ENCODE results near the gene HHIPL1.

HHIPL1 gene

DNA sequence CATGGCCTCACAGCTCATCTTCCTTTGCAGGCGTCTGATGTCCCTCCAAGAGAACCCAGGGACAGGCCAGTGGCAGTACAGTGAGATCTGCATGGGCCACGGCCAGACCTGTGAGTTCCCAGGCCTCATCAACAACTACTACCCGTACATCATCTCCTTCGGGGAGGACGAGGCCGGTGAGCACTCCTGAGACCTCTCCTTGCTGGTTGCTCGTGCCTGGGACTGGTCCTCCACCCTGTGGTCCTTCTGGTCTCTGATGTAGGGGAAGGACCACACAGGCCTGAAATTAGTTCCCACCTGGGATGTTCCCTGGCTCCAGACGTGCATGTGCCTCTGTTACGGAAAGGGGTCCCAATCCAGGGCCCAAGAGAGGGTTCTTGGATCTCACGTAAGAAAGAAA lies 17.9 kb downstream of the HHIPL1 start:
- no peak for DNase-seq

DNA sequence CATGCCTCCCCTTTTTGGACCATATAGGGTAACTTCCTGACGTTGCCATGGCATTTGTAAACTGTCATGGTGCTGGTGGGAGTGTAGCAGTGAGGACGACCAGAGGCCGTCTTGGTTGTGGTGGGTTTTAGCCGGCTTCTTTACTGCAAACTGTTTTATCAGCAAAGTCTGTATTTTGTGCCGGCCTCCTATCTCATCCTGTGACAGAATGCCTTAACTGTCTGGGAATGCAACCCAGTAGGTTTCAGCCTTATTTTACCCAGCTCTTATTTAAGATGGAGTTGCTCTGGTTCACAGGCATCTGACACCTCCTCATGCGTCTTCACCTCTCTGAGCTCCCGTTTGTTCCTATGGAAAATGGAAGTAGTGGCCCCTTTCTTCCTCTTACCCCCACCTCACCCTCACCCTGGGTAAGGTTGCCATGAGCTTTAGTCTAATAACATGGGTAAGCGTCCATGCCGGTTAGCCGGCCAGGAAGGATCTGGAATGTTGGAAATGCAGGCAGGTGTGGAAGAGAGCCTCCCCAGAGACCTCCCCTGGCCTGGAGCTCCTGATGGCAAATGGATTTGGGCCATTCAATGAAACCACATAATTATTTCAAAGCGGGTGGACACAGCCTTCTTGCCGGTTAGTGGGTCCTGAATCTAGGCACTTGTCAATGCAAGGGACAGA lies 18.6 kb downstream of the HHIPL1 start:
- no peak for DNase-seq

DNA sequence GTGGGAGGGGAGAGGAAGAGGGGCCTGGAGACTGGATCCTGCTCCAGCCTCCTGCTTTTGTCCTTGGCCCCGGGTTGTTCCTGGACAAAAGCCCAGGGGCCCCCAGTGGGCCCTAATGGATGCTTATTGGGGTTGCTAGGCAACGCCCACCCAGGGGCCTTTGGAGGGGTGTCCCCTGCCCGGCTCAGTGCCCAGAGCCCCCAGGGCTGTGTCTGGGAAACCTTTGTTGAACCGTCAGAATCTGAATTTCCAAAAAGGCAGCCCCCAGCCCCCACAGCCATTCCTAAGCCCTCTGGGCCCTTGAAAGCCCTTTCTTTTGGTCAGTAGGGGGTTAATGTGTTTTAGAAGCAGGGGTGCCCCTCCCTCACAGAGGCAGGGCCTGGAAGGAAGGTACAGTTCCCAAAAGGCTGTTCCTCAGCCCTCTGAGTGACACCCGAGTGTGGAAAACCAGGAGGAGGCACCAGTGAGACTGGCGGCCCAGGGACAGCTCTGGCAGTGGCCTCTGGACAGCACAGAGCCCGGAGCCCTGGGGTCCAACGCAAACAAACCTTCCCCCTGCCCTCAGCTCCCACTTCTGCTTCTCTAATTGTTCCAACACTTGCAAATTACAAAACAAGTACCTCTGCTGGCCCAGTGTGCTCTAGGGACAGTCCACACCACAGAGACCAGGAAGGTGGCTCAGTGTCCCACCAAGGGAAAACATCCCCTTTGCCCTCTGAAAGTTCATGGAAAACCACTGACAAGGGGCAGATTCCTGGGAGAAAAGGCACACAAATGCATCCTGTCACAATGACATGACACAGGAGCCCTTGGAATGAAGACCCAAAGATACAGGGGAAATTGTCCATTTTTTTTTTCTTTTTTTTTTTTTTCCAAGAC lies 19.4 kb downstream of the HHIPL1 start:
- no peak for DNase-seq

DNA sequence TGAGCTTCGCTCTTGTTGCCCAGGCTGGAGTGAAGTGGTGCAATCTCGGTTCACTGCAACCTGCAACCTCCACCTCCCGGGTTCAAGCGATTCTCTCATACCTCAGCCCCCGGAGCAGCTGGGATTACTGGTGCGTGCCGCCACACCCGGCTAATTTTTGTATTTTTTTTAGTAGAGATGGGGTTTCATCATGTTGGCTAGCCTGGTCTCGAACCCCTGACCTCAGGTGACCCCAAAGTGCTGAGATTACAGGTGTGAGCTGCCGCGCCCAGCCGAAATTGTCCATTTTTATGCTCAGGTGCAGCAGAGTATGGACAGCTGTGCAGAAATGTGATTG lies 20.0 kb downstream of the HHIPL1 start:
- no peak for DNase-seq

DNA sequence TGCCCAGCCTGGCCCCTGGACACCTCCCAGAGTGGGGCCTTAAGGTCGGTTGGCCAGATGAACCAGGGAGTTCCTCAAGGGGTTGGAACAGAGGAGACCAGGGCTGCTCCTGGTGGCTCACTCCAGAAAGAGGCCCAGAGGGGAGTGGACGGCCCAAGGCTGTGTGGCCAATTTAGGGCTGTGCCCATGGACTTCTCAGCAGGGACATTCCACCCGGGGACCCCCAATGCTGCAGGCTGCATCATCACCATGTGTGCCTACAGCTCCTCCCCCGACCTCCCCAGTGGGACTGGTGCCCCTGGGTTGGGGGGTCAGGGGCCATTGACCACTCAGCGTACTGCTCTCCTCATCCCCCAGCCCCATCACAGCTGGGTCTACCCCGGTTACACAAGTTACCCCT lies 21.6 kb downstream of the HHIPL1 start:
- DNase-seq, result no peak

DNA sequence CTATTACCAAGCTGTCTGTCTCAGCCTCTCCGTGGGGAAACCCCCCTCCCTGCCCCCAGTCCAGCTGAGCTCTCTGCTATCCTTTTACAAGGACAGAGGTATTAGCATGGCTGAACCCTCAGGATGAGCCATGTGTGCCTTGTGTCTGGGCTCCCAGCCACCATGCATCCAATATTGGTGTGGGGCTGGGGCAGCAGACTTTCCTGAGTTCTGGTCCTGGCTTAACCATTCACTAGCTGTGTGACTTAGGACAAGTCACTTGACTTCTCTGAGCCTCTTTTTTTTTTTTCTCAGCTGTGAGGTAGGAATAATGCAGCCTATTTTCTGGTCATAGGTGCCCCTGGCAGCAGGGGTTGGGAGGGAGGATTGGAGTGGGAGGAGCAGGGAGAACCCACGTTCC lies 22.1 kb downstream of the HHIPL1 start:
- no peak for DNase-seq

DNA sequence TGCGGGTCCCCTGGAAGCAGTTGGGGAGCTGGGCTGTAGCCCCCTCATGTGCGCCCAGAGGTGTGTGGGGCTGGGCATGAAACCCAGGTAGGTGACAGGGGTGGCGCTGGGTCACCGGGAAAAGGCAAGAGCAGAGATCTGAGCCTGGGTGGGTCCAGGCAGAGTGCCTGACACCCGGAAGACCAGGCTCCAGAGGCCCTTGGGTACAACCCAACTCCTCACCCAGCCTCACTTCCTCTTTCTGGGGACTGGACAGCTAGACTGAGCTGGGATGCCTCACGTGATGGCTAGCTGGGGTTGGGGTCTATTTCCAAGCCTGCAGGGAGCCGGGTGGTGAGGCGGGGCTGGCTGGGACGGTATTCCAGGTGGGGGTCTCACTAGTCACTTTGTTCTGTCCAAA lies 22.9 kb downstream of the HHIPL1 start:
- DNase-seq, result no peak

DNA sequence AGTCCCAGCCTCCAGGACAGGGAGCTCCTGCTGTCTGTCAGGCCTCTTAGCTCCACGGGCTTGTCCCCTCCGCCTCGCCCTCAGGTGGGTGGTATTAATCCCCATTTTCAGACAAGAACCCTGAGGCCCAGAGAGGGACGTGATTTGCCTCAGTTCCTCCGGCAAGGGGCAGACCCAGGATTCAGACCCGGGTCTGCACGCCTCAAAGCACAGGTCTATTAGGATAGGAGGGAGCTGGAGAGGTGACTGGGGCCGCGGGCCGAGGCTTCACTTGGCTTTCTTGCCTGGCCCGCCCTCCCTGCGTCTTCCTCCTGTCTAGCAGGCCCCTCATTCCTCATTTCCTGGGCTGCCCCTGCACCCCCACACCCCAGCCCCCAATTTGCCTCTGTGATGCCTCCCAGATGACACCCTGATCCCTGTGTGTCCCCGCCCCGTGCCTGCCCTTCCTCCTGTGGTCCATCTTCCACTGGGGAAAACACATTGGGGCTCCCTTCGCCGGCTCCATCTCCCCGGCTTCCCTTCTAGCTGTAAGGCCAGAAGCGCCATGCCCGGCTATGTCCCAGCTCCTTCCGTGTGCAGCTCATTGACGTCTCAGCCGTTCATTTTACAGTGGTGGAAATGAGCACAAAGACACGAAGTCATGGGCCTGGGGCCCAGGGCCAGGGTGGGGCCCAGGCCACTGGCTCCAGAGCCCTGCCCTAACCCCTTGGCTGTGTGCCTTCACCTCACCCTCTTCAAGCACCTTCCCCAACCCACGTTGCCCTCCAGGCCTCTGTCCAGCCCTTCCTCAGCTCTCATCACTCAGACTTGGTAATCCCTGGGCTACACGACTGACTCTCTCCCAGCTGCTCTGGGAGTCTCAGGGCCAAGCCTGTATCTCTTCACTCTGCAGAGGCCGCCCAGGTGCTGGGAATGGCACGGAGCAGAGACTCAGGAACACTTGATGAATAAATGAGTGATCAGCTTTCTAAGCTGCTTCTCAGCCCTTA lies 23.7 kb downstream of the HHIPL1 start:
- DNase-seq, result no peak

DNA sequence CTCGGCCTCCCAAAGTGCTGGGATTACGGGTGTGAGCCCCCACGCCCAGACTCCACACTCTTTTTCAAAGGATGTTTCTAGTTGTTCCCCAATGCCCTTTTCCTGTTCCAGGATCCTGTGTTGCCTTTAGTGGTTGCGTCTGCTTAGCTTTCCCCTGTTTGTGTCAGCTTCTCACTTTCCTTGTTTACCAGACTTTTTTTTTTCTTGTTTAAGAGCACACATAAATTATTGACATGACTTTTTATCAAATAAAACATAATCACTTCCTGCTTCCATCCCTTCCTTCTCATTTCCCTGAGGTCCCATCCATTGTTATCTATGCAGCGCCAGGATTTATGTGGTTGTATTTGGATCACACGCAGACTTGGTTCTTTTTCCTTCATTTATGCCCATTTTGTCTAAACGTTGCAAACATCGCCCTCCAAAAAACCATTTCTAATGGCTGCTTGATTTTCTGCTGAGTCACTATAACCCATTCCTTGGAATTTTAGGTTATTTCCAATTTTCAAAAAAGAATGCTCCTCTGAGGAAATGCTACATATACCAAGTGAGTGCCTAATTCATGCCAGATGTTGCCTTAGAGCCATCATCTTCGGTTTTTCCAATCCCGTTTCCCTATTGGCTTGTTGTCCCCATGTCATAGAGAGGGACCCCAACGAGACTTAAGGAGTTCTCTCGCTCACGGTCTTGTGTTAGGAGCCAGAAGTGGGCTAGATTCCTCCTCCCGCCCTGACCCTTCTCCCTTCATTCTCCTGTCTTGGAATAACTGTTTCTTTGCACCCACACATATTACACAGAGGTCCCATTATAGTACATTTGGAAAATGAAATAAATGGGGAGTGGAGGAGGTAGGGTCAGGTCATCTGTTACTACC lies 25.7 kb downstream of the HHIPL1 start:
- no peak for DNase-seq

DNA sequence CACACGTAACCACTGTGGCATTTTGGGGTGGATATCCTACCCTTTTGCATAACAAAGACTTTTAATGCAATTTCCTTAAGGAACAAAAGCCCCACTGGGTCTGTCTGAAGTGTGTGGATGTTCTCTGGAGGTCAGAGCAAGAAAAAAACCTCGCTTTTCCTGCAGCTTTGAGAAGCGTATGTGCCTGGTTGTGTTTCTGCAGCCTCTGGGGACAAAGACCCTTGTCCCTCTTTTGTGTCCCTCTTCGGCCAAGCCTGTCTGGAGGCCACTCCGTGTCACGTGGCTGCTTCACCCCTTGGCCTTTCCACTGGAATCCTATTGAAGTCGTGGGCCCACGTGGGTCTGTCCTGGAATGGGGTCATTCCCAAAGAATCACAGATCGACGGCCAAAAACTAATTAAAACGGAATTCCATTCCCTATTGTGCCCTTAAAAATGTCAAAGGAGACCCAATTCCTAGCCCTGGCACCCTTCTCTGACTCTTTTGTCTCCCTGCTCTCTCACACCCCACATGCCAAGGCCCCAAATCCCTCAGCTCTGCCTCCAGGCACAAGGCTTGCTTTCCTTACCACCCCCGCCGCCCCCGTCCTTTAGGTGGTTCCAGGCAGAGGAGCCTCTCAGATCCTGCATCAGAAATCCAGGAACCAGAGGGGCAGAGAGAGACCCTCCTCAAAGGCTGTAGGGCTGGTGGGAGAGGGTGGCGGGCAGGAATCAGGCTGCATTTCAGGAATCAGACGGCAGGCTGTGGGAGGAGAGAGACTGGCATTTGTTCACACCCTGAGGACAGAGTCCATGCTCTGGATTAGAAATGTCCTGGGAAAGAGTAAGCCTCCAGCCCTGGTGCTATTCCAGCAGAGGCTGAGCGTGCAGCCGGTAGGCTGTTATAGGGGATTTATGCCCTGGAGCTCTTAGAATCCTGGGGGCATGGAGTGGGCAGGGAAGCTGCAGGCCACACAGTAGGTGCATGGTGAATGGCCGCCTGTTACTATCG lies 26.6 kb downstream of the HHIPL1 start:
- no peak for DNase-seq

DNA sequence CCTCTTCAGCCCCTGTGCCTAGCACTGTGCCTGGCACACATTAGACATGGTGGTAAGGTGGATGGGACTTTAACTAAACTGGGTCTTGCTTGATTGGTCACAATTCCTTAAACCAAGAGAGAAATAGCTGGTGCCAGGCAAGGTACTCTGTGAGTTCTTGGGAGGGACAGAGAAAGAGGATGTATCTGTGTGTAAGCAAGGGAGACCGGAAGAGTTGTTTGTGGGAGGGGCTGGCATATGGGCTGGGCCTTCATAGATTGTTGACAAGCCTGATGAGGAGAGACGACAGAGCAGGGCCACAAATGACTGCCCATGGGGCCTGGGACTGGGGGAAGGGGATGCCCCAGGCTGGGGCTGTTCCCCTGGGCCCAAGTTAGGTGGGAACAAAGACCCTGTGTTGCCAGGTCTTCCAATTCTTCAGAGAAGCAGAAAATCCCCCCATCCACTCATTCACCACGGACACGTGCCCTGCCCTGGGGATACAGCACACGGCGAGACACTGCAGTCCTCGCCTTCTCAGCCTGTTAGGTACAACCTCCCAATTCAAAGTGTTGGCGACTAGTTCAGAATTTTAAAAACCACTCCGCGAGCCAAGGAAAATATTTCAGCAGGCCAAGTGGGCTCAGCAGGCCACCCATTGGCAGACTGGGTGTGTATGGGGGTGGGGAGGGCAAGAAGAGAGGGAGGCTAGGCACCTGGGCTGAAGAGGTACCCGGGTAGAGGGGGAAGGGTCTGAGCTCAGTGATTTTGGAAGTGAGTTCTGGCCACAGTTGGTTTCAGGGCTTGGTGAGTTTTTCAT lies 27.8 kb downstream of the HHIPL1 start:
- no peak for DNase-seq

DNA sequence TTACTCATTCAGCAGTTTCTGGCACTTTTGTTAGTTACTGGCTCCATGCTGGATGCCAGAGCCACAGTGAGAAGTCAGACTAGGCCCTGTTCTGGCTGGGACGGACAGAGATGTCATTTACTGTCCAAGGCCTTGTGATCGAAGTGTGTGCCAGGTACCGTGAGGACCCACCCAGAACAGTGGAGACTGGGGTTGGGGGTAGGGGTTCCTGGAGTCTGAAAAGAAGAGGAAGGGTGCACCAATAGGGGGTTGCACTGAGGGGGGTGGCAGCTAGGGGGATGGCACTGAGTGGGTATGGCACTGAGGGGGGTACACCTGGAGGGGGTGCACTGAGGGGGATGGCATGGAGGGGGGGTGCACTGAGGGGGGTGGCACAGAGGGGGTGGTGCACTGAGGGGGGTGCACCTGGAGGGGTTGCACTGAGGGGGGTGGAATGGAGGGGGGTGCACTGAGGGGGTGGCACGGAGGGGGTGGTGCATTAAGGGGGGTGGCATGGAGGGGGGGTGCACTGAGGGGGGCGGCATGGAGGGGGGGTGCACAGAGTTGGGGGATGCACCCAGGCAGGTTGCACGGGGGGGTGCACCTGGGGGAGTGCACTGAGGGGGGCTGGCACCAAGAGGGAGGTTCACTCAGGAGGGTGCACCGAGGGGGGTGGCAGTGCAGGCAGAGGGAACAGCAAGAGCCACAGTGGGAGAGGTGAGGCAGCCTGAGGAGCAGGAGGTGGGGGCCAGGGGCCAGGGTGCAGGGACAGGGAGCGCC lies 28.6 kb downstream of the HHIPL1 start:
- DNase-seq, result no peak

DNA sequence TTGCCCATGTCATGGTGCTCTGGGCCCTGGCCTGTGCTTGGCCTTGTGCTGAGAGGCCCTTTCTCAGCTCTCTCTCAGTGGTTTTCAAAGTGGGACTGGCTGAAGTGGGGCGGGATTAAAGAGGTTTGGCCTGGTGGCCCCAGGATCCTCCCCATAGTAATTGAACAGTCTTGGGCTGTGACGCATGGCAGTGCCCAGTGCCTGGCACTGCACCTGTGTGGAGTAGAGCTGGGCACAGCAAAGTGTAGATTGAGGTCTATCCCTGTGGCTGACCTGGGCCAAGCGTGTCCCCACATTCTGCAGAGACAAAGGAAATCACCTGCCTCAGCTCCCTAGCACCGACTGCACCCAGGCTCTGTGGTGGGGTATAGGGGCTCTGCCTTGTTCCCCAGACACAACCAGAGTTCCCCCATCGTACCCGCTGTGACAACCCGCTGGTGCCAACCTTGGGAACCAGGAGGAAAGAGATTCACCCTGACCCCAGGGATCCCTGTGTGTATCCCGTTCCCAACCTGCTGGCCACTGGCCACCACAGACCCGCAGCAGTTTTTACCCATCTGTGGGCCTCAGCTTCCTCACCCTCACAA lies 29.2 kb downstream of the HHIPL1 start:
- no peak for DNase-seq

DNA sequence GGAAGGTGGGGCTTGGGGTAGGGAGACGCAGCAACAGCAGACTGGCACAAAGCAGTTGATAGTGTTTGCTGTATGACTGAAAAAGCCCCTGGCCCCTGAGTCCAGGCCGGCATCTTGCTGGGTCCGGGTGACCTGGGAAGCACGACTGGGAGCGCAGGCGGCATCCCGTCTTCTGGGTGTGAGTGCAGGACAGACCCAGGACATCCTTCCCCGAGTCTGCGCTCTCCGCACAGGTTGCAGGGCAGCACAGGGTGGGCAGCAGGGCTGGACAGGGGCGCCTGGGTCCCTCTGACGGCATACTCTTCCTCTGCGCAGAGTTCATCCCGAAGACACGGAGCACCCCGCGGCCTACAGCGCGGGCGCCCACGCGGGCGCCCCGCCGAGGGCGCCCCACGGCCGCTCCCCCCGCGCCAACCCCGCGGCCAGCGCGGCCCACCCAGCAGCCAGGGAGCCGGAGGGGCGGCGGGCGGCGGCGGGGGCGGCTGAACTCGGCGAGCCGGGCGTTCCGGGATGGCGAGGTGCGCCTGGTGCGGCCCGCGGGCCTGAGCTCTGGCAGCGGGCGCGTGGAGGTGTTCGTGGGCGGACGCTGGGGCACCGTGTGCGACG lies 29.9 kb downstream of the HHIPL1 start:
- DNase-seq, result no peak

DNA sequence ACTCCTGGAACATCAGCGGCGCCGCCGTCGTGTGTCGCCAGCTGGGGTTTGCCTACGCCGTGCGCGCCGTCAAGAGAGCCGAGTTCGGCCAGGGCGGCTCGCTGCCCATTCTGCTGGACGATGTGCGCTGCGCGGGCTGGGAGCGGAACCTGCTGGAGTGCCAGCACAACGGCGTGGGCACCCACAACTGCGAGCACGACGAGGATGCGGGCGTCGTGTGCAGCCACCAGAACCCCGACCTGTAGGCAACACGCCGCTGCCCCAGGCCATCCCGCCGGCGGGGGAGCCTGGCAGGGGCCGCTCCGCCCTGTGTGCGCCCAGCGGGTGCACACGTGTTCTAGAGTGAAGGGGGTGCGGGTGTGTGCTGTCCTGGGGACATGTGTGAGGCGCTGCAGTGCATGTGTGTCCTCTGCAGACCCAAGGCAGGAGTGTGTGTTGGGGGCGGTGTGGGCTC lies 30.5 kb downstream of the HHIPL1 start:
- no peak for DNase-seq

DNA sequence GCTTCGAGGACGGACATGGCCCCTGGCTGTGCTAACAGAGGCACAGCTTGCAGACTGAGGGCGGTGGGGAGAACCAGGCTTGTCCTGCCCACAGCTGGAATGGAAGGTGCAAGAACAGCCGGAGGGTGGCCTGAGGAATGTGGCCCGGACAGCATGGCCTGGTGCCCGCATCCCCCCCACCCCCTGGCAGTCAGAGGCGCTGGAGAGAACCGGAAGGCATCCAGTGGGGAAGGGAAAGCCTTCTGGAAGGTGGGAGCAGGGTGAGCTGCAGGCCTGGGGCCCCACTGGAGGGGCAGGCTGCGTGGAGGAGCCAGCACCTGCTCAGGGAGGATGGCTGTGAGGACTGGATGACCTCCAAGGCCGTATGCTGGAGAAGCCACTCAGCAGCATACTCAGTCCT lies 31.0 kb downstream of the HHIPL1 start:
- no peak for DNase-seq

DNA sequence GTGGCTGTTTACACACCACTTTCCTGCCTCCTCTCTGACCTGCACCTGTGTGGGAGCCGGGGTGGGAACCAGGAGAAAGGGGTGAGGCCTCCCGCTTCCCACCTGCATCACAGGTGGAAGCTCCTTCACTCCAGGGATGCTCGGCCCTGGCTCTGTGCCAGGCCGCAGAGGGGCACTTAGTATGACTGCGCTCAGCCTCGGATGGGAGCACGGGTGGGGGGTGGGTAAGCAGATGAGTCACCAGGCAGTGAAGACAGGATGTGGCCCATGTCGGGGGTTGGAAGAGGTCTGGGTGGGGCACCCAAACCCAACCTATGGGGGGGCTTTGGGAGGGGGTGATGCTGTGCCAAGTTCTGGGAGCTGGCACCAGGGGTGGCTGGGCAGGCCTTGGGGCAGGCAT lies 31.7 kb downstream of the HHIPL1 start:
- DNase-seq, result no peak

All from NCI-H1092 (cell line).